DND-41 (cell line): ENCODE data around the gene PUSL1.

ENCODE experiments used
- ATAC-seq: fragments of 200-7000 bp; cut with Tn5 transposase; 3 replicates; pipeline ENCODE4 v1.9.1; 2021; ENCODE audit warnings: low read depth; ENCODE audit not compliant: insufficient read depth
- DNase-seq: peaks from one replicate; pipeline ENCODE4 v3.0.0-alpha.2; 2020
- H2AFZ ChIP-seq: 2 replicates; pipeline ENCODE4 v1.6.0; 2012; ENCODE audit warnings: low read depth, low read length
- H3K27ac ChIP-seq: 2 replicates; pipeline ENCODE4 v1.5.1; 2012; ENCODE audit warnings: low read length, inconsistent platforms
- H3K27me3 ChIP-seq: fragments of 200-600 bp; sonication (generic); 2 replicates; pipeline ENCODE4 v1.6.0; 2012; ENCODE audit warnings: low read length, mild to moderate bottlenecking, inconsistent platforms; ENCODE audit not compliant: insufficient read depth, poor library complexity
- H3K36me3 ChIP-seq: 2 replicates; pipeline ENCODE4 v1.5.1; 2012; ENCODE audit warnings: low read length, inconsistent platforms; ENCODE audit not compliant: insufficient read depth
- H3K4me1 ChIP-seq: 2 replicates; pipeline ENCODE4 v1.5.1; 2012; ENCODE audit warnings: mild to moderate bottlenecking, low read length; ENCODE audit not compliant: insufficient read depth
- H3K4me2 ChIP-seq: 2 replicates; pipeline ENCODE4 v1.6.0; 2012; ENCODE audit warnings: mild to moderate bottlenecking, moderate library complexity, low read length, inconsistent platforms; ENCODE audit not compliant: insufficient read depth
- H3K4me3 ChIP-seq, 2 experiments: fragments of 200-600 bp in 1 of 2; shearing (Covaris generic) in 1 of 2; 2 replicates each; pipeline ENCODE4 v1.5.1; 2012 to 2016; ENCODE audit warnings: inconsistent platforms in 2 of 2, low read length in 2 of 2, mild to moderate bottlenecking in 2 of 2, low read depth in 1 of 2, moderate library complexity in 1 of 2
- H3K79me2 ChIP-seq: 2 replicates; pipeline ENCODE4 v1.6.0; 2012; ENCODE audit warnings: low read length, inconsistent platforms; ENCODE audit not compliant: insufficient read depth
- H3K9ac ChIP-seq: 2 replicates; pipeline ENCODE4 v1.6.0; 2012; ENCODE audit warnings: low read depth, mild to moderate bottlenecking, inconsistent platforms, low read length, moderate library complexity
- H3K9me3 ChIP-seq: 2 replicates; pipeline ENCODE4 v1.5.1; 2012; ENCODE audit warnings: low read length, moderate library complexity, mild to moderate bottlenecking, inconsistent platforms; ENCODE audit not compliant: insufficient read depth, severe bottlenecking
- H4K20me1 ChIP-seq: 2 replicates; pipeline ENCODE4 v1.6.0; 2012; ENCODE audit warnings: low read length; ENCODE audit not compliant: insufficient read depth
- CTCF ChIP-seq: IDR thresholded peaks from 2 replicates; pipeline ENCODE4 v1.5.1; 2012; ENCODE audit warnings: borderline replicate concordance, low read length, moderate library complexity, mild to moderate bottlenecking; ENCODE audit not compliant: poor library complexity, severe bottlenecking; ENCODE audit errors: extremely low read depth
- EZH2 ChIP-seq: IDR thresholded peaks from 3 replicates; pipeline ENCODE4 v1.6.1; 2012; ENCODE audit warnings: borderline replicate concordance, low read depth, mild to moderate bottlenecking, moderate library complexity, low read length, inconsistent platforms; ENCODE audit not compliant: severe bottlenecking

PUSL1 gene

GRCh38 chr1:1354271-1355247 is 46.2 kb downstream of the PUSL1 start:
- H3K9ac ChIP-seq, result no peak overlapping the region

GRCh38 chr1:1355416-1355815 is 47.0 kb downstream of the PUSL1 start:
- Histone ChIP-seq H2AFZ (no peak overlapping the region), H3K36me3 (no peaks in the 10 kb centered on the region), H3K9me3 (no peaks in the 10 kb centered on the region), H3K9ac (no peak overlapping the region), H3K4me2 (no peak overlapping the region), H4K20me1 (peaks cover 22% of the 10 kb centered on the region), H3K4me1 (peaks cover 5% of the 10 kb centered on the region), H3K4me3 (no peak overlapping the region), H3K27ac (no peak overlapping the region), H3K27me3 (no peaks in the 10 kb centered on the region), H3K79me2 (no peaks in the 10 kb centered on the region)
- no peak for TF ChIP-seq EZH2
- no peak for TF ChIP-seq CTCF
- ATAC-seq (no peak), DNase-seq (no peak)

More at GRCh38 chr1:1354271-1355247, 46.2 kb downstream of the PUSL1 start:
- Histone ChIP-seq H3K27ac (no peak overlapping the region), H3K27me3 (no peaks in the 10 kb centered on the region), H3K36me3 (no peaks in the 10 kb centered on the region), H3K9me3 (no peaks in the 10 kb centered on the region), H3K79me2 (no peaks in the 10 kb centered on the region), H2AFZ (no peak overlapping the region), H3K4me2 (no peak overlapping the region), H3K4me1 (peaks cover 5% of the 10 kb centered on the region), H4K20me1 (peaks cover 22% of the 10 kb centered on the region), H3K4me3 (no peak overlapping the region)
- ATAC-seq, result no peak
- DNase-seq, result no peak
- TF ChIP-seq CTCF, result no peak
- no peak for TF ChIP-seq EZH2

GRCh38 chr1:1356166-1356795 is 47.9 kb downstream of the PUSL1 start:
- H3K27ac ChIP-seq, result no peak overlapping the region
- H3K4me2 ChIP-seq, result no peak overlapping the region
- no peak for DNase-seq
- H3K79me2 ChIP-seq, result no peaks in the 10 kb centered on the region
- H2AFZ ChIP-seq, result no peak overlapping the region
- H3K4me1 ChIP-seq, result peaks cover 5% of the 10 kb centered on the region
- H3K36me3 ChIP-seq, result no peaks in the 10 kb centered on the region
- ATAC-seq, result no peak
- no peaks in the 10 kb centered on the region for H3K27me3 ChIP-seq
- H3K9ac ChIP-seq, result no peak overlapping the region
- H3K9me3 ChIP-seq, result no peaks in the 10 kb centered on the region
- H4K20me1 ChIP-seq, result peaks cover 22% of the 10 kb centered on the region
- no peak for TF ChIP-seq CTCF
- TF ChIP-seq EZH2, result no peak
- no peak overlapping the region for H3K4me3 ChIP-seq
